ENCODE data around the gene MBTPS1. TPM values are rescaled to one million over a fixed set of nuclear protein-coding genes. Genes with fewer than 3 reads are reported as not detected.

The MBTPS1 gene
- 193 and 215 TPM in 2 replicates for total RNA-seq (2013; cell fraction: nucleolus; rRNA removed)
- total RNA-seq (2014; rRNA removed) (37.5 and 39.5 TPM in 2 replicates), total RNA-seq (2014; rRNA removed; fragmentation: Illumina TruSeq; extraction: Trizol) (21.9 and 23.7 TPM in 2 replicates), total RNA-seq (2021) (28.1 and 37.5 TPM in 2 replicates), polyA plus RNA-seq (2011; rRNA removed) (39.5 and 43.9 TPM in 2 replicates), polyA plus RNA-seq (2014; fragmentation: Illumina TruSeq; extraction: Trizol) (24.9 and 28.7 TPM in 2 replicates), polyA plus RNA-seq (2014; fragmentation: Nextera tagmentation; extraction: Ambion mirVana) (1 to 10 TPM; 1.3 to 3.3 TPM), polyA plus RNA-seq (2014; rRNA removed) (33.8 and 34.6 TPM in 2 replicates), polyA plus RNA-seq (2016; fragmentation: Nextera tagmentation; extraction: Ambion mirVana) (10 to 100 TPM; 35.9 to 37.4 TPM), polyA minus RNA-seq (2011; rRNA and poly(A)+ RNA removed) (63.2 and 68.7 TPM in 2 replicates), Bru-seq, nascent RNA (percentile 82 among the genes with signal in this experiment), BruChase-seq, experiment 1, labeled RNA remaining after a 6-hour chase (percentile 82 among the genes with signal in this experiment), BruChase-seq, experiment 2, labeled RNA remaining after a 2-hour chase (percentile 83 among the genes with signal in this experiment)
- 16.7 TPM for polyA plus RNA-seq (2011; ENCODE audit: low read depth)
- 31.3 and 41.1 TPM in 2 replicates for polyA plus RNA-seq (2011; cell fraction: cytosol; rRNA removed)
- 117 and 119 TPM in 2 replicates for polyA plus RNA-seq (2011; cell fraction: nucleus; rRNA removed)
- 27.7 and 30.7 TPM in 2 replicates for polyA plus RNA-seq (2012)
- polyA minus RNA-seq (2011; cell fraction: cytosol; rRNA and poly(A)+ RNA removed), result 17.4 and 20.7 TPM in 2 replicates
- polyA minus RNA-seq (2011; cell fraction: nucleus; rRNA and poly(A)+ RNA removed), result 88.0 and 117 TPM in 2 replicates
- long read RNA-seq, experiment 1, full-length matches to known transcripts, result 7 of 15 reads
- long read RNA-seq, experiment 1, partial matches to known transcripts, result 6 of 15 reads
- long read RNA-seq, experiment 1, other reads (novel, unspliced or antisense), result 2 of 15 reads
- long read RNA-seq, experiment 2, full-length matches to known transcripts, result 7 of 42 reads
- long read RNA-seq, experiment 2, partial matches to known transcripts, result 29 of 42 reads
- long read RNA-seq, experiment 2, other reads (novel, unspliced or antisense), result 6 of 42 reads

- in situ Hi-C loops (cut with MboI) (no loop called here), intact Hi-C loops (cut with micrococcal nuclease; ENCODE audit: unreplicated experiment) (loop anchor here (2.0 kb wide), 1 partner anchor 28 kb away; the partner anchor contains the start of genes DNAAF1 and HSDL1)
- peak within 1 kb of the TSS; percentile 93 for H3K4me3 ChIP-seq
- no peaks in the 10 kb centered on the region for H3K36me3 ChIP-seq (ENCODE audit: control insufficient read depth in 2 of 2, insufficient read depth in 2 of 2, low read length in 1 of 2)
- CTCF ChIA-PET, result interaction anchor here (0.7 to 6.7 kb wide), 8 partner anchors 10 to 70 kb away, joined by 3 to 58 read pairs (median 3); partner anchors contain the start of genes DNAAF1, HSDL1 and TAF1C
- H2AFZ ChIP-seq (ENCODE audit: control insufficient read depth, low read depth, low read length), result peak within 1 kb of the TSS; percentile 93
- TSS peak; percentile 96 for BruUV-seq (replicated peaks)
- 1% methylated on average over 63 of the region's 94 CpGs for WGBS (ENCODE audit: insufficient coverage, insufficient replicate concordance, low lambda C conversion rate, missing lambda C conversion rate)
- peak within 1 kb of the TSS; percentile 93 for H3K9ac ChIP-seq (ENCODE audit: control insufficient read depth, insufficient read depth, low read length)
- POLR2A ChIA-PET, result interaction anchor here (0.9 to 1.9 kb wide), 7 partner anchors 13 to 69 kb away, joined by 3 to 9 read pairs (median 3); no protein-coding TSS in a partner anchor
- no peaks in the 10 kb centered on the region for H3K9me3 ChIP-seq (replicated peaks; ENCODE audit: control insufficient read depth, insufficient read depth, low read length)
- ATAC-seq, result peak; percentile 95
- peaks cover 45% of the 10 kb centered on the region for H3K79me2 ChIP-seq (ENCODE audit: control insufficient read depth, insufficient read depth, low read length)
- DNase-seq (ENCODE audit: low read depth, low spot score), result peak; percentile 91
- H3K27me3 ChIP-seq (replicated peaks in 1 of 2; ENCODE audit: control insufficient read depth in 2 of 2, insufficient read depth in 2 of 2, low read length in 1 of 2), result no peaks in the 10 kb centered on the region
- peak within 1 kb of the TSS; percentile 89 for H3K27ac ChIP-seq (ENCODE audit: control insufficient read depth, insufficient read depth)
- H3K4me2 ChIP-seq (ENCODE audit: control insufficient read depth, insufficient read depth), result peak within 1 kb of the TSS; percentile 95
- no peaks in the 10 kb centered on the region for H4K20me1 ChIP-seq (ENCODE audit: control insufficient read depth, insufficient read depth)
- FAIRE-seq, result peak; percentile 98
- peaks cover 11% of the 10 kb centered on the region; the same call in 1 of the 2 replicates for H3K4me1 ChIP-seq (ENCODE audit: control insufficient read depth, insufficient read depth, low read length)
- RAD21 ChIA-PET (ENCODE audit: unreplicated experiment), result interaction anchor here (1.1 to 1.6 kb wide), 5 partner anchors 16 to 70 kb away, joined by 4 to 9 read pairs (median 5); partner anchors contain the start of gene TAF1C
- SMC1A ChIA-PET (ENCODE audit: uncharacterized antibody, unreplicated experiment), result interaction anchor here (0.5 to 1.6 kb wide), 7 partner anchors 11 to 32 kb away, joined by 3 to 4 read pairs (median 4); no protein-coding TSS in a partner anchor
- TF ChIP-seq EED (IDR thresholded peaks at IDR 0.05; ENCODE audit: low read depth), result 0 out of 2 replicates have a peak, but pooled peaks have one; percentile 12
- TF ChIP-seq CBFB (IDR thresholded peaks at IDR 0.05; ENCODE audit: low read depth), result peak; percentile 69; the same call in 1 of the 2 replicates
- TF ChIP-seq PML (IDR thresholded peaks at IDR 0.05; ENCODE audit: low read length), result peak; percentile 82; the same call in 1 of the 2 replicates
- TF ChIP-seq NRF1 (conservative IDR thresholded peaks at IDR 0.05; ENCODE audit: low read depth, low read length), result 0 out of 2 replicates have a peak, but pooled peaks have one; percentile 8
- peak; percentile 93 for TF ChIP-seq POLR2A (IDR thresholded peaks at IDR 0.05; ENCODE audit: low read depth, low read length)
- TF ChIP-seq NR2C1 (IDR thresholded peaks at IDR 0.05), result peak; percentile 72
- TF ChIP-seq SIN3A (IDR thresholded peaks at IDR 0.05; ENCODE audit: low read depth, low read length), result peak; percentile 65
- TF ChIP-seq TCF3 (IDR thresholded peaks at IDR 0.05; ENCODE audit: borderline replicate concordance, insufficient read depth, low read depth, low read length), result peak; percentile 76
- TF ChIP-seq SPI1 (IDR thresholded peaks at IDR 0.05; ENCODE audit: borderline replicate concordance, insufficient read depth, low read depth, low read length), result no peak
- peak; percentile 71 for TF ChIP-seq IKZF1 (conservative IDR thresholded peaks at IDR 0.05)
- 0 out of 2 replicates have a peak, but pooled peaks have one; percentile 57 for TF ChIP-seq ZNF687 (IDR thresholded peaks at IDR 0.05)
- TF ChIP-seq ZSCAN29 (IDR thresholded peaks at IDR 0.05), result no peak
- TF ChIP-seq SMARCA5 (IDR thresholded peaks at IDR 0.05), result peak; percentile 27; the same call in 1 of the 2 replicates
- TF ChIP-seq NBN (IDR thresholded peaks at IDR 0.05), result peak; percentile 67
- TF ChIP-seq BACH1 (IDR thresholded peaks at IDR 0.05; ENCODE audit: borderline replicate concordance), result peak; percentile 62; the same call in 1 of the 2 replicates
- peak; percentile 65 for TF ChIP-seq LARP7 (IDR thresholded peaks at IDR 0.05)
These were observed at the start of gene MBTPS1 for GRCh38 chr16:84116720-84117493. TSS of gene MBTPS1 (minus strand) at chr16:84116942. CDS start at chr16:84101783, 15,159 bp downstream.

Measured in GM12878 (cell line).